GM12875 (cell line): ENCODE measurements around the gene SPRR2B.
"Not testable (repeated sequence)": the region's sequence is repeated elsewhere in the genome, so short reads cannot be mapped to it uniquely, and the experiment has no call there.

ENCODE experiments used
- H3K4me3 ChIP-seq: one replicate; pipeline ENCODE4 v1.5.1; 2011; ENCODE audit warnings: low read depth, low read length, control low read depth
- TF ChIP-seq, protein P1 (sequence below): IDR thresholded peaks from 2 replicates; pipeline ENCODE4 v1.5.1; 2011; ENCODE audit warnings: low read depth, mild to moderate bottlenecking, control low read depth, inconsistent platforms, low read length, moderate library complexity, borderline replicate concordance; ENCODE audit not compliant: insufficient read depth

The SPRR2B gene

GRCh38 chr1:153032677-153033308 lies 38.6 kb downstream of the SPRR2B start:
- TF ChIP-seq, protein P1, sequence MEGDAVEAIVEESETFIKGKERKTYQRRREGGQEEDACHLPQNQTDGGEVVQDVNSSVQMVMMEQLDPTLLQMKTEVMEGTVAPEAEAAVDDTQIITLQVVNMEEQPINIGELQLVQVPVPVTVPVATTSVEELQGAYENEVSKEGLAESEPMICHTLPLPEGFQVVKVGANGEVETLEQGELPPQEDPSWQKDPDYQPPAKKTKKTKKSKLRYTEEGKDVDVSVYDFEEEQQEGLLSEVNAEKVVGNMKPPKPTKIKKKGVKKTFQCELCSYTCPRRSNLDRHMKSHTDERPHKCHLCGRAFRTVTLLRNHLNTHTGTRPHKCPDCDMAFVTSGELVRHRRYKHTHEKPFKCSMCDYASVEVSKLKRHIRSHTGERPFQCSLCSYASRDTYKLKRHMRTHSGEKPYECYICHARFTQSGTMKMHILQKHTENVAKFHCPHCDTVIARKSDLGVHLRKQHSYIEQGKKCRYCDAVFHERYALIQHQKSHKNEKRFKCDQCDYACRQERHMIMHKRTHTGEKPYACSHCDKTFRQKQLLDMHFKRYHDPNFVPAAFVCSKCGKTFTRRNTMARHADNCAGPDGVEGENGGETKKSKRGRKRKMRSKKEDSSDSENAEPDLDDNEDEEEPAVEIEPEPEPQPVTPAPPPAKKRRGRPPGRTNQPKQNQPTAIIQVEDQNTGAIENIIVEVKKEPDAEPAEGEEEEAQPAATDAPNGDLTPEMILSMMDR = peak; percentile 26; the same call in 1 of the 2 replicates
- H3K4me3 ChIP-seq = no peak overlapping the region

DNA sequence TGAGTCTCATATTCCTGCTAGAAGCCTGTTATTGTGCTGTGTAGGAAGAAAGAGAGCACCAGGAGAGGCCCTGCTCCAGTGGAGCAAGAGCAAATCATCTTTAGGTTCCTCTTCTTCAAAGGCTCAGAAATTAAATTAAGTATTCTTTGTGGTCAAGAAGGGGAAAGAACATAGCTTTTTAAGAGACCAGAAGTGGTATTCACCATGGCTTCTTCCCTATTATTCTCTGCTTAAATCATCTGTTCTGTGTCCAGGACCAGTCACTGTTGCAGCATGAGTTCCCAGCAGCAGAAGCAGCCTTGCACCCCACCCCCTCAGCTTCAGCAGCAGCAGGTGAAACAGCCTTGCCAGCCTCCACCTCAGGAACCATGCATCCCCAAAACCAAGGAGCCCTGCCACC lies 39.3 kb downstream of the SPRR2B start:
- no peak overlapping the region for H3K4me3 ChIP-seq
- TF ChIP-seq, protein P1 = no peak

DNA sequence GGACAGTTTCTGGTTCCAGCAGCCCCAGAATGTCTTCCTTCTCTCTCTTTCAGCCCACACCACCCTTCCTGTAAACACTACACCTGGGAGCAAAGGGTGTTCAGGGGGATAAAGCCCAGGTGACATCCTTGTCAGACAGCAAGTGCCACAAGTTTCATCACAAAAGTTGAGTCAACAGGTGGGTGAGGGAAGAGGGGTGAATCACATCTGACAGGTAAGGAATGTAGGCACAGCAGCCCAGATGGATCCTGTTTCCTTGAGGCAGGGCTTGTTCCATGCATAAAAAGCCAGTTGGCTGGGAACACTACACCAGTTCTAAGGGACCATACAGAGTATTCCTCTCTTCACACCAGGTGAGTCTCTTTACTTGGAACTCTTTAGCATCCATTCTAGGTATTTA lies 40.5 kb downstream of the SPRR2B start, which contains the start of gene SPRR1B:
TSS of gene SPRR1B (plus strand) at position 309 of the 400 bp plus-strand sequence. CDS start 1,143 bp downstream, outside the sequence.
- H3K4me3 ChIP-seq = no peak within 1 kb of the TSS
- TF ChIP-seq, protein P1 = no peak

DNA sequence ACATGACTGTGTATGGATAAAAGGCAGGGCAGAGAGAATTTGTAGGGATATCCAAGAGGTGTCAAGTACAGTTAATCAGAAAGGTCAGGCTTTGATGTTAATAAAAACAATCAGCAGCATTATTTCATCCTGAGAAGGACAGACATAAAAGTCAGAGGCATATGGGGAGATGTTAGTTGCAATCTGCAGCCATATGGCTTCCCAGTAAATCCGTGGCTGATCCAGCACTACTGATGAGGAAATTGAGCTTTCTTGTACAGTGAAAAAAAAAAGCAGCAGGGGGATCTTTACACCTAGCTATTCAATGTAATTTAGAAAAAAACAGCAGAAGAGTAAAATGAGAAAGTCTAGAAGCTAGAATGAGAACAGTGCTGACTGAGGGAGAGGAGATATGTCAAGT lies 42.6 kb downstream of the SPRR2B start:
- no peak overlapping the region for H3K4me3 ChIP-seq
- TF ChIP-seq, protein P1 = no peak

DNA sequence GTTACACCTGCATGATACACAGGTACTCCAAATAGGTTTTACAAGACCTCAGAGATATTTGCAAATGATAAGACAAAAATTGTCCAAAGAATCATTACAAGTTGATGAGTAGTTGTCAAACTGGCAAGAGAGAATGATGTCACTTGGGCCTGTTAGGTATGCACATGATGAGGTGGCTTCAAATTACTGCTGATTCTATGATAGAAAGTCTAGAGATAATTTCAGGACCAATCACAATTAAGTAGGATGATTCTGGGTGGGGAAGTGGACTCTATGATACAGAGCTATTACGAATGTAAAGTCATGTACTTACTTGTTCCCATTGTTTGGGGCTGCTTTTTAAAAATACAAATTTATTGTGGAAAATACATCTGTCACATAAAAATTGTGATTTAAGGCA lies 45.6 kb downstream of the SPRR2B start:
- H3K4me3 ChIP-seq = no peak overlapping the region
- TF ChIP-seq, protein P1 = no peak

GRCh38 chr1:153024413-153024812 lies 47.0 kb downstream of the SPRR2B start:
- H3K4me3 ChIP-seq = no peak overlapping the region
- TF ChIP-seq, protein P1 = no peak

GRCh38 chr1:153023109-153023508 lies 48.3 kb downstream of the SPRR2B start:
- TF ChIP-seq, protein P1 = no peak
- no peak overlapping the region for H3K4me3 ChIP-seq

- not testable (repeated sequence) for H3K4me3 ChIP-seq
Observed at GRCh38 chr1:153022340-153022739, 49.1 kb downstream of the SPRR2B start.

GRCh38 chr1:153021829-153022228 lies 49.6 kb downstream of the SPRR2B start:
- not testable (repeated sequence) for H3K4me3 ChIP-seq
